GM12878 (cell line): ENCODE measurements around the gene OTUD3. TPM values are rescaled to one million over a fixed set of nuclear protein-coding genes. Genes with fewer than 3 reads are reported as not detected.

Experiments used
- ATAC-seq: fragments of 200-7000 bp; cut with Tn5 transposase; 3 replicates; pipeline ENCODE4 v1.9.1; 2020; ENCODE audit warnings: mild to moderate bottlenecking, moderate library complexity
- BruUV-seq: library from RNA; stranded (reverse); fragments of 400-500 nt; replicated peaks from 2 replicates; lab custom pipeline; 2021; lab: Mats Ljungman, UMichigan
- CTCF ChIA-PET: fragments of 300-600 bp; sonication (Branson Sonifier 250); formaldehyde crosslinking; extraction: SDS; loops from one replicate; lab custom pipeline; 2021; ENCODE audit warnings: inconsistent platforms; lab: Yijun Ruan, JAX
- POLR2A ChIA-PET: fragments of 350-600 bp; formaldehyde crosslinking; extraction: SDS; loops from one replicate; lab custom pipeline; 2021; ENCODE audit warnings: inconsistent platforms; lab: Charles Lee
- RAD21 ChIA-PET: fragments of 300-600 bp; sonication (Branson Sonifier 250); formaldehyde crosslinking; loops from one replicate; lab custom pipeline; 2023; ENCODE audit warnings: antibody characterized with exemption; ENCODE audit not compliant: unreplicated experiment; lab: Charles Lee
- SMC1A ChIA-PET: fragments of 300-600 bp; sonication (Branson Sonifier 250); formaldehyde crosslinking; loops from one replicate; lab custom pipeline; 2023; ENCODE audit not compliant: unreplicated experiment, uncharacterized antibody; lab: Charles Lee
- DNase-seq: peaks from one replicate; pipeline ENCODE4 v3.0.0-alpha.2; 2011; ENCODE audit warnings: low read depth, low spot score
- FAIRE-seq: peaks from 3 replicates; lab custom pipeline; 2011; peaks lifted over from hg19 to GRCh38; lab: Jason Lieb, UNC
- H2AFZ ChIP-seq: 2 replicates; pipeline ENCODE4 v1.6.0; 2011; ENCODE audit warnings: low read depth, low read length, control low read depth; ENCODE audit not compliant: control insufficient read depth
- H3K27ac ChIP-seq: 2 replicates; pipeline ENCODE4 v1.5.1; 2011; ENCODE audit warnings: control low read depth; ENCODE audit not compliant: control insufficient read depth, insufficient read depth
- H3K27me3 ChIP-seq, 2 experiments: replicated peaks in 1 of 2; 2 replicates each; pipeline versions ENCODE4 v1.6.0 to v1.6.1; 2011; ENCODE audit warnings: low read length in 1 of 2; ENCODE audit not compliant: control insufficient read depth in 2 of 2, insufficient read depth in 2 of 2
- H3K36me3 ChIP-seq, 2 experiments: 2 replicates each; pipeline ENCODE4 v1.5.1; 2011; ENCODE audit warnings: low read length in 1 of 2; ENCODE audit not compliant: control insufficient read depth in 2 of 2, insufficient read depth in 2 of 2
- H3K4me1 ChIP-seq: 2 replicates; pipeline ENCODE4 v1.6.1; 2011; ENCODE audit warnings: mild to moderate bottlenecking, low read length, moderate library complexity, mixed read lengths; ENCODE audit not compliant: control insufficient read depth, insufficient read depth
- H3K4me2 ChIP-seq: 2 replicates; pipeline ENCODE4 v1.6.0; 2011; ENCODE audit warnings: control low read depth; ENCODE audit not compliant: control insufficient read depth, insufficient read depth
- H3K4me3 ChIP-seq: fragments of 200-600 bp; sonication (generic); 2 replicates; pipeline ENCODE4 v1.5.1; 2016
- H3K79me2 ChIP-seq: 2 replicates; pipeline ENCODE4 v1.6.0; 2011; ENCODE audit warnings: low read length; ENCODE audit not compliant: control insufficient read depth, insufficient read depth
- H3K9ac ChIP-seq: 2 replicates; pipeline ENCODE4 v1.8.0; 2011; ENCODE audit warnings: low read length, control low read depth, mixed read lengths; ENCODE audit not compliant: control insufficient read depth, insufficient read depth
- H3K9me3 ChIP-seq: replicated peaks from 3 replicates; pipeline ENCODE4 v1.5.1; 2011; ENCODE audit warnings: mild to moderate bottlenecking, low read length; ENCODE audit not compliant: control insufficient read depth, insufficient read depth
- H4K20me1 ChIP-seq: 2 replicates; pipeline ENCODE4 v1.6.0; 2011; ENCODE audit not compliant: control insufficient read depth, insufficient read depth
- ATF7 ChIP-seq: fragments of 450-650 bp; IDR thresholded peaks from 2 replicates; pipeline ENCODE4 v1.6.1; 2016; ENCODE audit warnings: low read depth, mild to moderate bottlenecking
- BCLAF1 ChIP-seq: fragments of 450-650 bp; IDR thresholded peaks from 2 replicates; pipeline ENCODE4 v1.6.1; 2017; ENCODE audit warnings: antibody characterized with exemption, mild to moderate bottlenecking, moderate library complexity
- BRCA1 ChIP-seq: IDR thresholded peaks from 2 replicates; pipeline ENCODE4 v1.6.1; 2011; ENCODE audit warnings: low read depth, low read length, improper control_type of control experiment
- CBFB ChIP-seq: IDR thresholded peaks from 2 replicates; pipeline ENCODE4 v1.6.1; 2016; ENCODE audit warnings: antibody characterized with exemption, low read depth
- HDAC2 ChIP-seq: fragments of 200-600 bp; sonication (generic); IDR thresholded peaks from 2 replicates; pipeline ENCODE4 v1.6.1; 2017
- IKZF1 ChIP-seq: fragments of 450-650 bp; conservative IDR thresholded peaks from 2 replicates; pipeline ENCODE4 v1.6.1; 2017; ENCODE audit warnings: antibody characterized with exemption, mild to moderate bottlenecking
- MEF2A ChIP-seq: IDR thresholded peaks from 2 replicates; pipeline ENCODE4 v1.6.1; 2011; ENCODE audit warnings: low read depth, mild to moderate bottlenecking, low read length, moderate library complexity; ENCODE audit not compliant: insufficient read depth
- NFYB ChIP-seq: IDR thresholded peaks from 2 replicates; pipeline ENCODE4 v1.6.1; 2011; ENCODE audit warnings: low read depth, mild to moderate bottlenecking, low read length, improper control_type of control experiment, moderate library complexity; ENCODE audit not compliant: insufficient read depth
- PBX3 ChIP-seq: IDR thresholded peaks from 2 replicates; pipeline ENCODE4 v1.6.1; 2011; ENCODE audit warnings: mild to moderate bottlenecking, low read depth, low read length, moderate library complexity; ENCODE audit not compliant: insufficient replicate concordance
- POU2F2 ChIP-seq: IDR thresholded peaks from 3 replicates; pipeline ENCODE4 v1.6.1; 2011; ENCODE audit warnings: low read depth, mild to moderate bottlenecking, low read length, borderline replicate concordance
- RCOR1 ChIP-seq: conservative IDR thresholded peaks from 2 replicates; pipeline ENCODE4 v1.6.1; 2012; ENCODE audit warnings: low read depth, low read length, improper control_type of control experiment
- SIN3A ChIP-seq: IDR thresholded peaks from 2 replicates; pipeline ENCODE4 v1.6.1; 2012; ENCODE audit warnings: low read depth, low read length, improper control_type of control experiment
- WGBS: methylation state at CpG from one replicate; pipeline ENCODE4 v1.1.6; 2016; ENCODE audit warnings: low lambda C conversion rate; ENCODE audit not compliant: insufficient replicate concordance, insufficient coverage; ENCODE audit errors: missing lambda C conversion rate; 5-methylcytosine and 5-hydroxymethylcytosine counted together
- in situ Hi-C: fragments of 300-500 bp; cut with MboI; formaldehyde crosslinking; loops from 9 replicates; pipeline ENCODE4 v1.14.3; 2018; ENCODE audit warnings: mixed read lengths
- intact Hi-C: fragments of 100-400 bp; cut with micrococcal nuclease; formaldehyde crosslinking; loops from one replicate; pipeline ENCODE4 v1.14.2; 2022; ENCODE audit not compliant: unreplicated experiment
- polyA plus RNA-seq, 11 experiments: library from polyadenylated mRNA; depleted of rRNA in 4 of 11; unstranded in 6 of 11; stranded (reverse) in 5 of 11; fragments of >200 nt; fragmentation: Nextera tagmentation in 4 of 11; fragmentation: Illumina TruSeq in 1 of 11; extraction: Ambion mirVana in 4 of 11; extraction: Trizol in 1 of 11; gene quantifications; 1 replicate in 1 of 11; 2 replicates in 10 of 11; pipeline versions ENCODE4 v1.2.1 to v1.2.3, GENCODE V29; 2011 to 2016; ENCODE audit warnings: inconsistent platforms in 2 of 11, missing spikeins in 2 of 11, low read depth in 1 of 11
- total RNA-seq, 4 experiments: library from RNA; depleted of rRNA in 3 of 4; stranded (reverse); fragments of >200 nt in 3 of 4; fragmentation: Illumina TruSeq in 1 of 4; extraction: Trizol in 1 of 4; gene quantifications; 2 replicates each; pipeline versions ENCODE4 v1.2.1 to v1.2.3, GENCODE V29; 2013 to 2021
- TF ChIP-seq, protein P1 (sequence below): fragments of 450-650 bp; conservative IDR thresholded peaks from 2 replicates; pipeline ENCODE4 v1.6.1; 2017; ENCODE audit warnings: mild to moderate bottlenecking, moderate library complexity
- TF ChIP-seq, protein P2 (sequence below): IDR thresholded peaks from 2 replicates; pipeline ENCODE4 v1.6.1; 2011; ENCODE audit warnings: low read depth, mild to moderate bottlenecking, low read length, moderate library complexity, borderline replicate concordance; ENCODE audit errors: extremely low read depth
- TF ChIP-seq, protein P3 (sequence below): fragments of 450-650 bp; IDR thresholded peaks from 2 replicates; pipeline ENCODE4 v1.6.1; 2017; ENCODE audit warnings: borderline replicate concordance

OTUD3 gene
- total and polyA plus RNA-seq, 10 of the 15 experiments (the other 5 are each of a cell fraction or from before 2014, with no cell fraction given): 0.77 to 8.9 (median 4.8) TPM

DNA sequence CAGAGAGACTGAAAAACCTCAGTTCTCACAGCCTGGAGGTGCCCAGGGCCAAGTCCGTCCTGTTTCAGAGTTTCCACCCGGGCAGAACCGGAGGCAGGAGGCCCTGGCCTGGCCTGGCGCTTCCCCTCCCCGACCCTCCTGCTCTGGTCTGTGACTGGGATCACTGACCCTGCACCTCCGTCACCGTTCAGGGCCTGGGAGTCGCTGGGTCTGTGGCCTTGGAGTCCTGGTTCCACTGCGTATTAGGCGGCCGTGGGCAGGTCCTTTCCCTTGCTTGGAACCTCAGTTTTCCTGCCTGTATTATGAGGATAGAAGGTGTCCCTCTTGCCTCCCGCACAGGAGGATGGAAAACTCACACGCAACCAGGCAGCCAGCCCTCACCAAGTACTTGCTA, 41.8 kb downstream of the OTUD3 start (continued):
- TF ChIP-seq, protein P1, sequence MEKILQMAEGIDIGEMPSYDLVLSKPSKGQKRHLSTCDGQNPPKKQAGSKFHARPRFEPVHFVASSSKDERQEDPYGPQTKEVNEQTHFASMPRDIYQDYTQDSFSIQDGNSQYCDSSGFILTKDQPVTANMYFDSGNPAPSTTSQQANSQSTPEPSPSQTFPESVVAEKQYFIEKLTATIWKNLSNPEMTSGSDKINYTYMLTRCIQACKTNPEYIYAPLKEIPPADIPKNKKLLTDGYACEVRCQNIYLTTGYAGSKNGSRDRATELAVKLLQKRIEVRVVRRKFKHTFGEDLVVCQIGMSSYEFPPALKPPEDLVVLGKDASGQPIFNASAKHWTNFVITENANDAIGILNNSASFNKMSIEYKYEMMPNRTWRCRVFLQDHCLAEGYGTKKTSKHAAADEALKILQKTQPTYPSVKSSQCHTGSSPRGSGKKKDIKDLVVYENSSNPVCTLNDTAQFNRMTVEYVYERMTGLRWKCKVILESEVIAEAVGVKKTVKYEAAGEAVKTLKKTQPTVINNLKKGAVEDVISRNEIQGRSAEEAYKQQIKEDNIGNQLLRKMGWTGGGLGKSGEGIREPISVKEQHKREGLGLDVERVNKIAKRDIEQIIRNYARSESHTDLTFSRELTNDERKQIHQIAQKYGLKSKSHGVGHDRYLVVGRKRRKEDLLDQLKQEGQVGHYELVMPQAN: no peak
- TF ChIP-seq IKZF1 (no peak), PBX3 (no peak), BCLAF1 (no peak)
- TF ChIP-seq, all 136 proteins: peak for 0

- 22% methylated on average over 7 of the region's 7 CpGs for WGBS
- TF ChIP-seq, protein P2, sequence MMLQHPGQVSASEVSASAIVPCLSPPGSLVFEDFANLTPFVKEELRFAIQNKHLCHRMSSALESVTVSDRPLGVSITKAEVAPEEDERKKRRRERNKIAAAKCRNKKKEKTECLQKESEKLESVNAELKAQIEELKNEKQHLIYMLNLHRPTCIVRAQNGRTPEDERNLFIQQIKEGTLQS: no peak
- TF ChIP-seq RCOR1 (no peak), ATF7 (no peak), BRCA1 (no peak), POU2F2 (no peak), MEF2A (no peak), SIN3A (no peak), CBFB (no peak), HDAC2 (no peak), NFYB (no peak)
- TF ChIP-seq, protein P3, sequence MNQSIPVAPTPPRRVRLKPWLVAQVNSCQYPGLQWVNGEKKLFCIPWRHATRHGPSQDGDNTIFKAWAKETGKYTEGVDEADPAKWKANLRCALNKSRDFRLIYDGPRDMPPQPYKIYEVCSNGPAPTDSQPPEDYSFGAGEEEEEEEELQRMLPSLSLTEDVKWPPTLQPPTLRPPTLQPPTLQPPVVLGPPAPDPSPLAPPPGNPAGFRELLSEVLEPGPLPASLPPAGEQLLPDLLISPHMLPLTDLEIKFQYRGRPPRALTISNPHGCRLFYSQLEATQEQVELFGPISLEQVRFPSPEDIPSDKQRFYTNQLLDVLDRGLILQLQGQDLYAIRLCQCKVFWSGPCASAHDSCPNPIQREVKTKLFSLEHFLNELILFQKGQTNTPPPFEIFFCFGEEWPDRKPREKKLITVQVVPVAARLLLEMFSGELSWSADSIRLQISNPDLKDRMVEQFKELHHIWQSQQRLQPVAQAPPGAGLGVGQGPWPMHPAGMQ: no peak
Measured at GRCh38 chr1:19925342-19926070, 43.3 kb downstream of the OTUD3 start.

More at GRCh38 chr1:19925342-19926070, 43.3 kb downstream of the OTUD3 start:
- Histone ChIP-seq H3K79me2 (no peaks in the 10 kb centered on the region), H3K4me3 (no peak overlapping the region), H3K4me1 (no peaks in the 10 kb centered on the region), H3K27me3 (no peaks in the 10 kb centered on the region), H3K4me2 (no peak overlapping the region), H3K9ac (no peak overlapping the region), H3K36me3 (no peaks in the 10 kb centered on the region), H4K20me1 (no peaks in the 10 kb centered on the region), H3K9me3 (no peaks in the 10 kb centered on the region), H2AFZ (no peak overlapping the region), H3K27ac (no peak overlapping the region)
- ChIA-PET POLR2A (no interaction called here), SMC1A (no interaction called here), RAD21 (no interaction called here), CTCF (no interaction called here)
- ATAC-seq (no peak), DNase-seq (no peak), FAIRE-seq (no peak)
- intact Hi-C loops: no loop called here
- BruUV-seq: no TSS peak
- in situ Hi-C loops: no loop called here
